Stimulated activated CD8-positive, alpha-beta memory T cell treated with anti-CD3 and anti-CD28 coated beads, Interleukin-15, amount 100 ng/mL, for 48 hours (primary cell): ENCODE results near the gene GAPT.
"Not testable (repeated sequence)": the region's sequence is repeated elsewhere in the genome, so short reads cannot be mapped to it uniquely, and the experiment has no call there.

Experiments used
- DNase-seq, 2 donors: peaks; one replicate each; pipeline ENCODE4 v3.0.0-alpha.2; 2020; ENCODE audit warnings: low read depth in 2 of 2

Gene GAPT

GRCh38 chr5:58504766-58505165 is 13.5 kb downstream of the GAPT start:
- no peak for DNase-seq

- DNase-seq: no peak
Observed at GRCh38 chr5:58505502-58505901, 14.3 kb downstream of the GAPT start.

DNA sequence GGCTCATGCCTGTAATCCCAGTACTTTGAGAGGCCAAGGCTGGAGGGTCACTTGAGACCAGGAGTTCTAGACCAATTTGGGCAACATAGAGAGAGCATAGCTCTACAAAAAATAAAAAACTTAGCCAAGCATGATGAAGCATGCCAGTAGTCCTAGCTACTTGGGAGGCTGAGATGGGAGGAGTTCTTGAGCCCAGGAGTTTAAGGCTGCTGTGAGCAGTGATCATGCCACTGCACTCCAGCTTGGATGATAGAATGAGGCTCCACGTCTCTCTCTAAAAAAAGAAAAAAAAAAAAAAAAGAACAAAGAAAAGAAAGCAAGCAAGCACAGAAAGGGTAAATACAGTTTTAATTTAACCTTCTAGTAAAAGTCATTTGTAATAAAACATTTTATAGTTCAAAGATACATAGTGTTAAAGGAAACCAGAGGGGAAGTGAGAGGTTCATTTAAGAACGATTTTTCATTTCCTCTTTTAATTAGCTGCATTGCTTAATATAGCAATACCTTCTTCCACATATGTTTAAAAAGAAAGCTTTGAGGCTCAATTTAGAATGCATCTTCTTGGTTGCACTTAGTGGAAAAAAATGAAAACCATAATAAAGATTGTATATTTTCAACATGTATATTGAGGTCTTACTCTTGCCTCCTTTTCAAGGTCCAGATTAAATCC is 14.9 kb downstream of the GAPT start:
- DNase-seq: no peak

GRCh38 chr5:58507715-58508114 is 16.5 kb downstream of the GAPT start:
- no peak for DNase-seq

- no peak for DNase-seq
Observed at GRCh38 chr5:58517198-58517597, 26.0 kb downstream of the GAPT start.

DNA sequence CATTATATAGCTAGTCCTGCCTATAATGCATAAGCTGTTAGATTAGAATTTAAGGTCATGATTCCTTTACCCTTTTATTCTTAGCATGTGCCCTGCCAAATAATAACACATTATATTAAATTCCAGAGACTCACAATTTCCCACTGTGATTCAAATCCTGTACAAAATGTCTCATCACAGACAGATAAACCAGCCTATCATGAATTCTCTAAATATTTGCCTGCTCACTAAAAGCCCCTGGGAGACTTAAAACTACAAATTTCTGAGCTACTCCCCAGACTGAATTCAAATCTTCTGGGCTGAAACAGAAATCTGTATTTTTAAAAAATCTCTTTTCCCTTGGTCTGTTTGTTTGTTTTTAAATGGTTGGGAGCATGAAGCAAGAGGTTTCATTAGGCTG is 32.7 kb downstream of the GAPT start:
- DNase-seq: no peak

- no peak for DNase-seq
Observed at GRCh38 chr5:58524571-58524970, 33.3 kb downstream of the GAPT start.

DNA sequence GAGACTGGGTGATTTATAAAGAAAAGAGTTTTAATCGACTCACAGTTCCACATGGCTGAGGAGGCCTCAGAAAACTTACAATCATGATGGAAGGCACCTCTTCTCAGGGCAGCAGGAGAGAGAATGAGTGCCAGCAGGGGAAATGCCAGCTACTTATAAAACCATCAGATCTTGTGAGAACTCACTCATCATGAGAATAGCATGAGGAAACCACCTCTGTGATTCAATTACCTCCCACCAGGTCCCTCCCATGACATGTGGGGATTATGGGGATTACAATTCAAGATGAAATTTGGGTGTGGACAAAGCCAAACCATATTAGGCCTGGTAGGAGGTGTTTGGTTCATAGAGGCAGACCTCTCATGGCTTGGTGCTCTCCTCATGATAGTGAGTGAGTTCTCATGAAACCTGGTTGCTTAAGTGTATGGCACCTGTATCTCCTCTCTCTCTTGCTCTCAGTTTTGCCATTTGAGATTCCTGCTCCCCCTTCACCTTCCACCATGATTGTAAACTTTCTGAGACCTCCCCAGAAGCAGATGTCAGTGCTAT is 39.8 kb downstream of the GAPT start:
- no peak for DNase-seq

DNA sequence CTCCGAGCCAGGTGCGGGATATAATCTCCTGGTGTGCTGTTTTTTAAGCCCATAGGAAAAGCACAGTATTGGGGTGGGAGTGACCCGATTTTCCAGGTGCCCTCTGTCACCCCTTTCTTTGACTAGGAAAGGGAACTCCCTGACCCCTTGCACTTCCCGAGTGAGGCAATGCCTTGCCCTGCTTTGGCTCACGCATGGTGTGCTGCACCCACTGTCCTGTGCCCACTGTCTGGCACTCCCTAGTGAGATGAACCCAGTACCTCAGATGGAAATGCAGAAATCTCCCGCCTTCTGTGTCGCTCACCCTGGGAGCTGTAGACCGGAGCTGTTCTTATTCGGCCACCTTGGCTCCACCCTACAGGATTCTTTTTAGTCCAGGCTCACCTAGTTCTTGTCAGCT is 50.7 kb downstream of the GAPT start:
- DNase-seq: not testable (repeated sequence)

GRCh38 chr5:58542709-58543108 is 51.5 kb downstream of the GAPT start:
- DNase-seq: no peak

- DNase-seq: no peak
Observed at GRCh38 chr5:58543723-58544122, 52.5 kb downstream of the GAPT start.

DNA sequence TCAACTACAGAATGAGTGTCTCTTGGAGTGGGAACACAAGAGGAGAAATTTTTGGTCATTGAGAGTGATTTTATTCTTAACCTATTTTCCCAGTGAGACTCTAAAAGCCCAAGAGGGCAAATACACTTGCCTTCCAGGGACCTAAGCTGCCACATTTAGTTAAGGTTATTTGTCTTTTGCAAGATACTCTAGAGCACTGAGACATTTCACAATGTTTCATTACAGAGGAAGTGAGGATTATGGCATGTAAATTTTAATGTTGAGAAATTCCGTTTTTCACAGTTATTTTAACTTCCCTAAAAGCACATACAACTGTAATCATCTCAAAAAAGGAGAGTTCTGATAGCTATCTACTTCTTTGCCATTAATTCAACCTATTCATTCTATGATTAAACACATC is 53.0 kb downstream of the GAPT start:
- DNase-seq: no peak

DNA sequence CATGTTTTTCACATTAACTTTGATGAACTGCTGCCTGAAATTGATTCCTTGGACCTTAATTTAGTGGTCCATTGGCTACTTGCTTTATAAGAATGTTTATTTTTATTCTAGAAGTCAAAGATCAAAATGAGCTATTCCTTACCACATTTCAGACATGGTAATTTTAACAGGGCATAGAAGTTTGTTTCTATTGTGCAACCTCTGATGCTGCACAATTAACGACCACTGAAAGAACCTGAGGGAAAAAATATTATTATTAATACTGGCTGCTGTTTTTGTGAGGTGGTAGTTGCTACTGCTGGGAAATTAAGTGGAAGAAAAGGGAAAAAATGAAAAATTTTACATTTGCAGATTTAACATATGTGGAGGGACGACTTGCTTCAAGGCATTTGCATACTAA is 53.7 kb downstream of the GAPT start:
- no peak for DNase-seq

DNA sequence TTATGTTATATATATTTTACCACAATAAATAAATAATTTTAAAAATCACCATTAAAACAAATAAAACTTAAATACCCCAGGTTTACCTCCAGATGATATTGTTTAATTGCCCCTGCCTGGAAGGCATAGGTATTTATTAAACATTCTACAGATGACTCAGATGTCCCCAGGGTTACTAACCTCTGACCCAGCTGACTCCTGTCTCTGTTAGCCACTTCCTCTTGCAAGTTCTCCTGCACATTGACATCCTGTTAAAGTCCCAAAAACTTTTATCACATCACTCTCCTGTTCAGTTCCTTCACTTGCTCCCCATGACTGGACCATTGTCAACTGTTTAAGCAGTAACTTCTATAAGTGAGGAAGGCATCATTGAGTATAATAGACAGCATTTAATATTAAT is 54.7 kb downstream of the GAPT start:
- DNase-seq: no peak
